Measurements from ENCODE around the gene PARD3.
A peak's percentile ranks its signal among the peaks of the same experiment; 100 is the strongest.
"Not testable (repeated sequence)": the region's sequence is repeated elsewhere in the genome, so short reads cannot be mapped to it uniquely, and the experiment has no call there.

PARD3 gene

GRCh38 chr10:34795334-34795733, 19.8 kb downstream of the PARD3 start:
- no peak overlapping the region for H3K27ac Mint-ChIP-seq

GRCh38 chr10:34794835-34795234, 20.3 kb downstream of the PARD3 start:
- H3K4me3 Mint-ChIP-seq, result no peak overlapping the region
- H3K27me3 Mint-ChIP-seq, result peaks cover 2% of the 10 kb centered on the region
- no peak overlapping the region for H3K27ac Mint-ChIP-seq
- DNase-seq (no peak), ATAC-seq (no peak)
- no peaks in the 10 kb centered on the region for H3K4me1 Mint-ChIP-seq
- H3K36me3 Mint-ChIP-seq (ENCODE audit: low read depth), result no peaks in the 10 kb centered on the region
- no peaks in the 10 kb centered on the region for H3K9me3 Mint-ChIP-seq

More at GRCh38 chr10:34795334-34795733, 19.8 kb downstream of the PARD3 start:
- H3K9me3 Mint-ChIP-seq, result no peaks in the 10 kb centered on the region
- no peaks in the 10 kb centered on the region for H3K4me1 Mint-ChIP-seq
- DNase-seq (no peak), ATAC-seq (no peak)
- H3K4me3 Mint-ChIP-seq, result no peak overlapping the region
- H3K36me3 Mint-ChIP-seq (ENCODE audit: low read depth), result no peaks in the 10 kb centered on the region
- H3K27me3 Mint-ChIP-seq, result peaks cover 2% of the 10 kb centered on the region

GRCh38 chr10:34793581-34793980, 21.5 kb downstream of the PARD3 start:
- not testable (repeated sequence) for H3K4me3 Mint-ChIP-seq; H3K36me3 Mint-ChIP-seq (ENCODE audit: low read depth); H3K4me1 Mint-ChIP-seq; H3K27me3 Mint-ChIP-seq; H3K27ac Mint-ChIP-seq; DNase-seq; H3K9me3 Mint-ChIP-seq; ATAC-seq

GRCh38 chr10:34792881-34793280, 22.2 kb downstream of the PARD3 start:
- Mint-ChIP-seq H3K36me3 (ENCODE audit: low read depth) (no peaks in the 10 kb centered on the region), H3K4me1 (no peaks in the 10 kb centered on the region), H3K9me3 (no peaks in the 10 kb centered on the region), H3K27ac (no peak overlapping the region), H3K4me3 (no peak overlapping the region), H3K27me3 (peaks cover 2% of the 10 kb centered on the region)
- ATAC-seq (no peak), DNase-seq (no peak)

GRCh38 chr10:34791947-34792346, 23.1 kb downstream of the PARD3 start:
- no peaks in the 10 kb centered on the region for H3K9me3 Mint-ChIP-seq
- peaks cover 2% of the 10 kb centered on the region for H3K27me3 Mint-ChIP-seq
- H3K4me3 Mint-ChIP-seq, result no peak overlapping the region

GRCh38 chr10:34791228-34791627, 23.9 kb downstream of the PARD3 start:
- Mint-ChIP-seq H3K4me3 (no peak overlapping the region), H3K27me3 (peaks cover 2% of the 10 kb centered on the region), H3K9me3 (no peaks in the 10 kb centered on the region), H3K4me1 (no peaks in the 10 kb centered on the region), H3K36me3 (ENCODE audit: low read depth) (no peaks in the 10 kb centered on the region), H3K27ac (no peak overlapping the region)
- no peak for DNase-seq
- ATAC-seq, result no peak

More at GRCh38 chr10:34791947-34792346, 23.1 kb downstream of the PARD3 start:
- ATAC-seq (no peak), DNase-seq (no peak)
- Mint-ChIP-seq H3K27ac (no peak overlapping the region), H3K4me1 (no peaks in the 10 kb centered on the region), H3K36me3 (ENCODE audit: low read depth) (no peaks in the 10 kb centered on the region)

- ATAC-seq, result no peak
- Mint-ChIP-seq H3K27me3 (peaks cover 2% of the 10 kb centered on the region), H3K4me1 (no peaks in the 10 kb centered on the region), H3K4me3 (no peak overlapping the region), H3K36me3 (ENCODE audit: low read depth) (no peaks in the 10 kb centered on the region), H3K27ac (no peak overlapping the region), H3K9me3 (no peaks in the 10 kb centered on the region)
- no peak for DNase-seq
These were observed 25.1 kb downstream of the PARD3 start for GRCh38 chr10:34789966-34790506.

- Mint-ChIP-seq H3K4me1 (no peaks in the 10 kb centered on the region), H3K9me3 (no peaks in the 10 kb centered on the region), H3K27me3 (peaks cover 3% of the 10 kb centered on the region)
These were observed 28.6 kb downstream of the PARD3 start for GRCh38 chr10:34786464-34786863.

GRCh38 chr10:34781711-34782110, 33.4 kb downstream of the PARD3 start:
- Mint-ChIP-seq H3K36me3 (ENCODE audit: low read depth) (no peaks in the 10 kb centered on the region), H3K27me3 (peaks cover 12% of the 10 kb centered on the region), H3K27ac (no peak overlapping the region), H3K9me3 (no peaks in the 10 kb centered on the region), H3K4me1 (peaks cover 8% of the 10 kb centered on the region), H3K4me3 (no peak overlapping the region)
- ATAC-seq (no peak), DNase-seq (no peak)

More at GRCh38 chr10:34786464-34786863, 28.6 kb downstream of the PARD3 start:
- Mint-ChIP-seq H3K27ac (no peak overlapping the region), H3K36me3 (ENCODE audit: low read depth) (no peaks in the 10 kb centered on the region), H3K4me3 (no peak overlapping the region)
- no peak for DNase-seq
- ATAC-seq, result no peak

GRCh38 chr10:34780818-34781380, 34.2 kb downstream of the PARD3 start:
- Mint-ChIP-seq H3K9me3 (no peaks in the 10 kb centered on the region), H3K4me1 (peaks cover 8% of the 10 kb centered on the region), H3K36me3 (ENCODE audit: low read depth) (no peaks in the 10 kb centered on the region), H3K27me3 (peaks cover 12% of the 10 kb centered on the region), H3K27ac (no peak overlapping the region), H3K4me3 (no peak overlapping the region)
- ATAC-seq, result peak; percentile 33
- no peak for DNase-seq

- Mint-ChIP-seq H3K4me1 (peaks cover 8% of the 10 kb centered on the region), H3K27me3 (peaks cover 12% of the 10 kb centered on the region), H3K4me3 (no peak overlapping the region), H3K9me3 (no peaks in the 10 kb centered on the region), H3K36me3 (ENCODE audit: low read depth) (no peaks in the 10 kb centered on the region), H3K27ac (no peak overlapping the region)
- ATAC-seq, result no peak
- DNase-seq, result no peak
These were observed 36.9 kb downstream of the PARD3 start for GRCh38 chr10:34778237-34778636.

GRCh38 chr10:34776090-34776690, 38.9 kb downstream of the PARD3 start:
- Mint-ChIP-seq H3K27ac (no peak overlapping the region), H3K4me3 (no peak overlapping the region), H3K27me3 (peaks cover 10% of the 10 kb centered on the region), H3K9me3 (no peaks in the 10 kb centered on the region), H3K4me1 (peaks cover 7% of the 10 kb centered on the region), H3K36me3 (ENCODE audit: low read depth) (no peaks in the 10 kb centered on the region)
- no peak for DNase-seq
- ATAC-seq, result no peak

- Mint-ChIP-seq H3K9me3 (no peaks in the 10 kb centered on the region), H3K4me3 (no peak overlapping the region), H3K4me1 (no peaks in the 10 kb centered on the region), H3K27ac (no peak overlapping the region), H3K27me3 (peaks cover 8% of the 10 kb centered on the region), H3K36me3 (ENCODE audit: low read depth) (no peaks in the 10 kb centered on the region)
- no peak for ATAC-seq
- DNase-seq, result no peak
These were observed 40.0 kb downstream of the PARD3 start for GRCh38 chr10:34775044-34775637.

GRCh38 chr10:34773636-34774630, 41.2 kb downstream of the PARD3 start:
- Mint-ChIP-seq H3K36me3 (ENCODE audit: low read depth) (no peaks in the 10 kb centered on the region), H3K4me3 (no peak overlapping the region), H3K27ac (no peak overlapping the region), H3K27me3 (peaks cover 8% of the 10 kb centered on the region), H3K9me3 (no peaks in the 10 kb centered on the region), H3K4me1 (no peaks in the 10 kb centered on the region)
- no peak for DNase-seq
- ATAC-seq, result no peak
